Ovary (tissue), 3 donors: ENCODE results near the gene TARS2.
A peak's percentile ranks its signal among the peaks of the same experiment; 100 is the strongest.

Experiments
- EP300 ChIP-seq: sonication (generic); formaldehyde crosslinking; IDR thresholded peaks from one replicate; pipeline ENCODE4 v1.6.1; 2017; ENCODE audit warnings: antibody characterized with exemption
- POLR2A ChIP-seq: fragments of 450-650 bp; IDR thresholded peaks from one replicate; pipeline ENCODE4 v1.6.1; 2017; ENCODE audit warnings: antibody characterized with exemption, mild to moderate bottlenecking, moderate library complexity
- TF ChIP-seq, protein P1 (sequence below), 3 donors: fragments of 450-650 bp in 2 of 3; fragments of 200-600 bp in 1 of 3; IDR thresholded peaks; one replicate each; pipeline versions ENCODE4 v1.5.1 to v1.8.0; 2016 to 2022; ENCODE audit warnings: antibody characterized with exemption in 3 of 3, mild to moderate bottlenecking in 1 of 3
- donor health status: DM: no; HTN: no; CAD: no.

DNA sequence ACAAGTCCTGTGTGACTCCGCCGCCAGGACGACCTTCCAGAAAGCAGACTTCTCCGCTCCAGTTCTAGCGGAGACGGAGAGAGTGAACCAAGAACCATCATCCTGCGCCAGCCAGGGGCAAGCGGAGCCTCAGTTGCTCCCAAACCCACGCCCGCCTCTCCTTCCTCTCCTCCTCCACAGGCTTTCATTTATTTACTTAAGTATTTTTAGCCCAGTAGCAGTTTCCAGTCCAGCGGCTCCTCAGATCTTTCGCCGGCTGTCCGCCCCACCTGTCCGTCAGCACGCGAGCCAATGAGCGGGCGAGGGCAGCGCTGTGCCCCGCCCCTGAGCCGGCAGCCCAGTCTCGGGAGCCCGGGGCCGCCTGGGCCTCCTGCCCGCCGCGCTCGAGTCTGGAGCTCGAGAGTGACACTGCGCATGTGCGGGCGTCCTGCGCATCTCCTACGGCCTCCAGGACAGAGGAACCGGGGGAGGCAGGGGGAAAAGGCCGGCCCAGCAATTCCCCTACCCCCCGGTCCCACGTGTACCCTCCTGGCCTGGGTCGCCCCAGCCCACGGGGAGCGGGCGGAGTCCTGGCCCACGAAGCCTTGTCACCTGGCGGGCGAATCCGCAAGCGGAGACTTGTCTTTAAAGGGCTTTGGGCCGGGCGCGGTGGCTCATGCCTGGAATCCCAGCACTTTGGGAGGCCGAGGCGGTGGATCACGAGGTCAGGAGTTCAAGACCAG, 28.3 kb downstream of the TARS2 start, which contains the start of gene FALEC:
- TF ChIP-seq, protein P1, sequence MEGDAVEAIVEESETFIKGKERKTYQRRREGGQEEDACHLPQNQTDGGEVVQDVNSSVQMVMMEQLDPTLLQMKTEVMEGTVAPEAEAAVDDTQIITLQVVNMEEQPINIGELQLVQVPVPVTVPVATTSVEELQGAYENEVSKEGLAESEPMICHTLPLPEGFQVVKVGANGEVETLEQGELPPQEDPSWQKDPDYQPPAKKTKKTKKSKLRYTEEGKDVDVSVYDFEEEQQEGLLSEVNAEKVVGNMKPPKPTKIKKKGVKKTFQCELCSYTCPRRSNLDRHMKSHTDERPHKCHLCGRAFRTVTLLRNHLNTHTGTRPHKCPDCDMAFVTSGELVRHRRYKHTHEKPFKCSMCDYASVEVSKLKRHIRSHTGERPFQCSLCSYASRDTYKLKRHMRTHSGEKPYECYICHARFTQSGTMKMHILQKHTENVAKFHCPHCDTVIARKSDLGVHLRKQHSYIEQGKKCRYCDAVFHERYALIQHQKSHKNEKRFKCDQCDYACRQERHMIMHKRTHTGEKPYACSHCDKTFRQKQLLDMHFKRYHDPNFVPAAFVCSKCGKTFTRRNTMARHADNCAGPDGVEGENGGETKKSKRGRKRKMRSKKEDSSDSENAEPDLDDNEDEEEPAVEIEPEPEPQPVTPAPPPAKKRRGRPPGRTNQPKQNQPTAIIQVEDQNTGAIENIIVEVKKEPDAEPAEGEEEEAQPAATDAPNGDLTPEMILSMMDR (IDR thresholded peaks at IDR 0.05): peak in 1 of 3 donors; percentile 9
- TF ChIP-seq POLR2A: no peak
- no peak for TF ChIP-seq EP300
